GM19193 (cell line): ENCODE results near the gene MATN1.

Experiments
- POLR2A ChIP-seq: IDR thresholded peaks from 4 replicates; pipeline ENCODE4 v1.6.1; 2011; ENCODE audit not compliant: insufficient read depth, insufficient read length; ENCODE audit errors: extremely low read depth

MATN1 gene

DNA sequence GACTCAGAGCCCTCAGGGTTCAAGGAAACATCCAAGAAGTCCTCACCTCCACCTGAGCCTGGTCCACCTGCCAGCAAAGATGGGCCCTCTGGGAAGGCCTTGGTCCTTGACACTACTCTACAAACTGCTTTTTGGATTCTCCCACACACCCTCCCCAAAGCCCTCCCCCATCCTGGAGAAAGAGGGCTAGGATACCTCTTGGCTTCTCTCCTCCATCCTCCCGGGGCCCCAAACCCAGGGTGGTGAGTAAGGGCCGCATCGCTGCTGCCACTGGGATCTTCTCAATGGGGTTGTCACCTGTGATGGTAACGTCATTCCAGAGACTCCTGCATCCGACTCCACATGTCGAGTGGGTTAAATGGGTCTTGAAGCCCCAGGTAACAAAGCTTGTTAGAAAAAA is 26.6 kb downstream of the MATN1 start:
- TF ChIP-seq POLR2A: no peak

DNA sequence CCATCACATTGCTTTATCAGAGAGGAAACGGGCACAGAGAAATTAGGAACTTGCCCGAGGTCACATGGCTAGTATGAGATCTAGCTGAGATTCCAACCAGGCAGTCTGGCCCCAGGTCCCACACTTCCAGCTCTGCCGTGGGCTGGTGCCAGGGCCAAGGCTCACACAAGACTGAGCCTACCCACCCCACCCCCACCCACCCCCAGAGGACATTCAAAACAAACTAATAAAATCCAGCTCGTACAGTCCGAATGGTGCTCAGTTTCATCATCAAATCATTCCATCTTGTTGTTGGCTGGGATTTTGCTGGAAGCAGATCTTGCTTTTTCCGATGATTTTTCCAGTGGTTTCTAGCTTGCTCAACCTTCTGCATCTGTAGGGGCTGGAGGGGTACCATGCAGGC is 27.9 kb downstream of the MATN1 start:
- no peak for TF ChIP-seq POLR2A

DNA sequence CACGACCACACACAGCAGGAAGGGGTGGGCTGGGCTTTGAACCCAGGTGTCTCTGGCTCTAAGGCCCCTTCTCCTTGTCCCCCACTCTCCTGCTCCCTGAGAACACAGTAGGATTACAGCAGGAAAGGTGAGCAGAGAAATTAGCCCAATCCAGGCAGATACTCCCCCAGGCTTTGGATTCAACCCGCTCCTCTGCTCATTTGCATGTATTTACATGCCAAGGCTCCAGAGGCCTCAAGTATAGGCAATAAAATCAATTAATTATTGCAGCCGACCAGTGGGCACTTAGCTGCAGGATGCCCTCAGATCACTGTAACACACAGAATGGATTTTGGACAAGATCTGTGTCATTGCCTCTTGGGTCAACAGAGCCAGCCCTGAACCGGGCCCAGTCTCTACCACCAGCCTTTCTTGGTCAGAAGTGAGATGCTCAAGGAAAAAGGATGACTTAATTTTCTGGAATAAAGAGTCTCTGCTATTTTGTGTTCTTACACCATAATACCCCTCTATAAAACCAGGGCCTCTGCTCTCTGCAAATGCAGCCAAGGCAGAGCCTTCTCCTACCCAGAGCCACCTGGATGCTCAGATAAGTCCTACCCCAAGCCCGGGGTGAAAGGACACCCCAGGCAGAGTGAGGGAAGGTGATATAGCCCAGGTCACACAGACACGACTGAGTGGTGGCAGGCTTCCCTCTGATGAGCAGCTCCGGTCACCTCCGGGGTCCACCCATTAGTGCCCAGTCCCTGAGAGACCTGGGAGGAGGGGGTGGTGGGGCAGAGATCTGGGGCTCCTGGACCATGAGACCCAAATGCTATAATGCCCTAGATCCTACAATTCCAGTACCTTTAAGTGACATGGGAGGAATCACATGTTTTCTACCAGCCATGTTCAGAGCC is 28.9 kb downstream of the MATN1 start:
- no peak for TF ChIP-seq POLR2A

DNA sequence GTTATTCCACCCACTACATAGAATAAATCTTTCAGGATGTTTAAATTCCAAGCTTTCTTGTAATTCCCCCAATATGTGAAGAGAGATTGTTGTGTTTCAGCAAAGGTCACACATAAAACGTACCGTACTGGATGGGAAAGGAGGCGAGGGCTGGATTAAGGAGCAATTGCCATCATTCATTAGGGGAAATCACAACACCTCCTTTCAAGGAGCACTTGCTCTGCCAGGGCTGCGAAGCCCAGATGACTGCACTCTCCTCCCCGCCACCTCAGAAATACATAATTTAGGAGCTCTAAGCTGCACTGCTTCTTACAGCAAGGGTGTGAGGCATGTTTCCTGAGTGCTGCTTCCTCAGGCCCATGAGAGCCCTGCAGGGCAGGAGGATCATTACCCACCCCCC is 29.6 kb downstream of the MATN1 start:
- TF ChIP-seq POLR2A: no peak

DNA sequence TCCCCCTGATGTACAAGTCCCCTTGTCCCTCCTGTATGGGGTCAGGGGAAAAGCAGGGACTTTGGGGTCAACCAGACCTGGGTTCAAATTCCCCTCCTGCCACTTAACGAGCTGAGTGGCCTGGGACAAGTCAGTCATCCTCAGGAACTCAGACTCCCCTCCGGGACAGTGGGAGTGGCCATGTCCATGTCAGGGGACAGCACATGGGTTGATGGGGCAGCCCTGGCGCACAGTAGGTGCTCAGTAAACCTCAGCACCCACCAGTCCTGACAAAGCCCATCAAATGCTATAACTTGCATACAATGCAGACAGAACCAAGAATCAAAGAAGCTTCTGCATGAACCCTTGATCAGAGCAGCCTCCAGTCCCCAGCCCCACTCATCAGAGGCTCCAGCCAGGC is 30.0 kb downstream of the MATN1 start:
- TF ChIP-seq POLR2A: no peak

DNA sequence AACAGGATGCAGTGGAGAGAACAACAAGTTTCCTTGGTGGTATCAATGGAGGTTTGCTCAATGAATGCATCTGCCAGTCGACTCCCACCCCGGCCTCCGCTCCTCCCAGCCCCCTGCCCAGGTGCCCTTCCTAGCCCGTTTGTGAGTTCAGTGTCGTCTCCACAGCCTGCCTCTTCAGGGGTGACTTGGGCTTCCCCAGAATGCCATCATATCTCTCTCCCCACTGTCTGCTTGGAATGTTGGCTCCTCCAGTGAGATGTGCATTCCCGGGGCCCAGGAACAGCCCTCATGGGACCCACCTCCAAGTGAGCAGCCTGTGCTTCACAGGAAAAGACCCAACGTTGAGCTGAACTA is 30.5 kb downstream of the MATN1 start:
- TF ChIP-seq POLR2A: no peak

DNA sequence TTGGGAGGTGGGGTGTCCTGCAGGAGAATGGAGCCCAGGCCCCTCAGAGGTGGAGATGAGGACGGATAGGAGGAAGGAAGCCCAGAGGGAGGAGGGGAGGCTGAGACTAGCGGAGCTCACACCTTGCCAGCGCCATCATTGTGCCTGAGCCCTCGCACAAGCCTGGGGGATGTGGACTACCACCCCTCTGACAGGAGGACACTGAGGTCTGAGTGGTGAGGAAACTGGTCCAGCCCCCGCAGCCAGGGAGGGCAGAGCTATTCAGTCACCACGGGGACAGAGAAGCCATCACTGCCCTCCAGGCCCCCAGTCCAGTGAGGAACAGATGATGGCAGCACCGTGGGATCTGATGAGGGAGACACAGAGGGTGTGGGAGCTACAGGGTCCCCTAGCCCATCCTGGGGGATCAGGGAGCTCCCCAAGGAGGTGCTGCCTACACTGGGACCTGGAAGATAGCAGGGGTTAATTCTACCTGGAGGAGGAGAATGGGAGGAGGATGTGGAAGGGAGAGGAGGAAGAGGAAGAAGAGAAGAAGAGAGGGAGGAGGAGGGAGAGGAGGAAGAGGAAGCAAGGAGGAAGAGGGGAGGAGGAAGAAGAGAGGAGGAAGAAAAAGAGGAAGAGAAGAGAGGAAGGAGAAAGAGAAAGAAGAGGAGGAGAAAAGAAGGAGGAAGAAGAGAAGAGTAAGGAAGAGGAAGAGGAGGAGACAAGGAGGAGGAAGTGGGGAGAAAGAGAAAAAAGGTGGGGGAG is 31.0 kb downstream of the MATN1 start:
- no peak for TF ChIP-seq POLR2A

DNA sequence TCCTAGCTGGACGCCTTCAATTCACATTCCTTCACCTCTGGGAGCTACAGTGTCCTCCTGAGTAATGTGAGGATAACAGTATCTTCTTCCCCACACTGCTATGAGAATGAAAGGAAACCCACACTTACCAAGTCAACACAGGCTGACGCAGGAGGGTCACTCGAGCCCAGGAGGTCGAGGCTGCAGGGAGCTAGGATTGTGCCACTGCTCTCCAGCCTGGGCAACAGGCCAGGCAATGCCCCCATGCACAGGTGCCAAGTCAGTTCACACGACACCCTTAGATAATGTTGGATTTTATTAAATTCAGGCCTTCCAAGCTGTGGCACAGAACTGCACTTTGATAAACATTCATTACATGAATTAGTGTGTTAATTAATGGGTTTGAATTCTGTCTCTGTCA is 31.9 kb downstream of the MATN1 start:
- no peak for TF ChIP-seq POLR2A

DNA sequence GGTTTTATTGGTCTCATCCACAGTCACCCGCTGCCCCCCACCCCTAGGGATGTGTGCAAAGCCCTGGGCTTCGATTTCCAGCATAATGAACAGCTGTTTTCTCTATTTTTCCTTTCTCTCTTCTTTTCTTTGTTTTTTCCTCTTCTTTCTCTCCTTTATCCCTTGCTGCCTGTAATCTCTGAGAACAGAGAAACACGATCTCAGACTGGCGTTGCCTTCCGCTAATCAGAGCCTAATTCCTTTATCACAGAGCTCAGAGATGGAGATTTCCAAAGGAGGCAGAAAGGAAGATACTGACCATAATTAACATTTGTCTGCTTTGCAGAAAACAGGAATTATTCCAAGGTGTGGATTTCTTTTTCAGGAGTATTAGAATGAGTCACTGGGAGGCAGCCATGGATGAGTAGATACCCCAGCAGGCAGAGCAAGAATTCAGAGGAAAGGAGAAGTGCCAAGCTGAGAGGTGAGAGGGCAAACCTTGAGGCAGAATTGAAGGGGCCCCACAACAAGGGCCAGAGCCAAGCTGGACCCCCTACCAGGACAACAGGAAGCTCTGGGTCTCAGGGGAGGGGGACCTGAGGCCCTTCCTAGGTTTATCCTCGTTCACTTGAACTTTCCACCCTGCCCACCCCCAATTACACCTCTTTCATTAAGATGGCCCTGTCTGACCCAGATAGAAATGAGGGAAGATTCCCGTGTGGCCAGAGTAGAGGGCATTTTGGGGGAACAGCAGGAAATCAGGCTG is 33.3 kb downstream of the MATN1 start:
- TF ChIP-seq POLR2A: no peak

DNA sequence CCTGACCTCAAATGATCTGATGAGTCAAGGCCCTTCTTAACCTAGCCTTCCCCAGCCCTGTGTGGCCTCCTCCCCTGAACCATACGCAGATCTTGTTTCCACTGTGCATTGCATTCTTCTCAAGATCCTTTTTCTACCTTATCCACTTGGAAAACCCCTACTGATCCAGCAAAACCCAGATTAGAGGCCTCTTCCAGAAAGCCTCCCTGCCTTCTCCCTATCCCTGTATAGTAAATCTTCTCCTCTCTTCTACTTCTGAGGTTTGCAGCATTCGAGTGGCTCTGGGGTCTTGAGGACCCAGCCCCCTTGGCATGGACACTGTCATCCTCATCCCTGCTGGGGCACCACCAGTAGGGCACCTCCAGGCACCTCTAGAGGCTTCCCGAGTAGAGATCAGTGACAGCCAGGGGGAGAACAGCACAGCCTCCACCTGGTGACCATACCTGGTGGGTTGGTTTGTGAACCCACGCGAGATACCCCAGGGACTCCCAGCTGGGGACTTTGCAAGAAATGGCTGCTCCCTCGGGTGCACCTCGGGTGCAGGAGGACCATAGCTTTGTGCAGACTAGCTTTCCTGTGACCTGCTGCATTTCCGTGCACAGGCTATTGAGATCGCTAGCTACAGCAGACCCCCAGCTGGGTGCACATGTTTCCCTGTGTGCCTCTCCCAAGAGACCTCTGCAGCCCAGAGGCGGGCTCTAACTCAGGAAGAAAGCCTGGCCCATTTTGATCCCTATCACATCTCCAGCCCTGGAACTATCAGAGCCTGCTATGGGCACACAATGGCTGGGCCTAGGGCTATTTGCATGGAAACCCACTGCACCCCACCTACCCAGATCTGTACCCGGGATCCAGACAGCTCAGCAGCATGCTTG is 34.2 kb downstream of the MATN1 start:
- TF ChIP-seq POLR2A: no peak

DNA sequence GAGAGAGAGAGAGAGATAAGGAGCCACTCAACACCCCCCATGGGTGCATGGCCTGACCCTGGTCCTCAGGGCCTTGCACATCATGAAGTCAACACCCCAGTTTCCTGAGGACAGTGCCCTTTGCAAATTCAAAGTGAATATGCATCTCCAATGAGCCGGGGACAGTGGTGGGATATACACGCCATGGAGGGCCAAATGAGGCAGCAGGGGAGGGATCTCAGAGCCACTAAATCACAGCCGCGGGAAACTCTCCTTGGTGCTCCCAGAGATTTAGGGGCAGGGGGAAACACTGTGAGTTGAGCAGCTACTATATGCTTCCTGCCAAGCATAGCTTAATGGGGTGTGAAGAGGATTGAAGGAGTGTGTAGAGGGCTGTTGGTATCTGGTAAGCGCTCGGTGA is 35.5 kb downstream of the MATN1 start:
- no peak for TF ChIP-seq POLR2A

DNA sequence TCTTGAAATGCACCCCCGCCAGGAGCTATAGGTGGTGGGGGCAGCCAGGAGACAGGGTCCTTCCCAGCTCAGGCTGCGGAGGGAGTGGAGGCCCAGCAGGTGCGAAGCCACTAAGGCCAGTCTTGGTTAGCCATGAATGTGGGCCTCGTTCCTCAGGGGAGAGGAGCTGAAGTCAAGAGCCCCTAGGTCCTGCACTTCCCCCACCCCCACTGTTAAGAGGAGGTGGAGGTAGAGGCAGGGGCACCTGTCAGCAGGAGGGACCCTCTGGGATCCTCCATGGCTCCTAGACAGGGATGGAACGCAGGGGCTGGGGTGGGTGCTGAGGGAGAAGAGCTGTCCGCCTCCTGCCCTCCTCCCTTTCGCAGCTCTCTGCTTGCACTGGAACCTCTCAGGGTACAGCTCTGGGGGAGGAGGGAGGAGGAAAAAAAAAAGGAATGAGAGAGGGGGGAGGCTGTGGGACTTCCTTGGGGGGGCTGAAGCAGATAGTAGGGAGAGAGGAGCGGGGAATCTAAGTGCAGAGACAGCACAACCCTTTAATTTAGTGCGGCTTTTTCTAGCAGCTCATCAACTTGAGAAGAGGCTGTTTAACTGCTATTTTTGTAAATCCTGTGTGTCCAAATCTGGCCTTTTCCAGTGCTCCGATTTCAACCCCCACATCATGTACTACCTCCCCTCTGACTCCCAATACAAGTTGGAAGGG is 37.0 kb downstream of the MATN1 start:
- TF ChIP-seq POLR2A: no peak

DNA sequence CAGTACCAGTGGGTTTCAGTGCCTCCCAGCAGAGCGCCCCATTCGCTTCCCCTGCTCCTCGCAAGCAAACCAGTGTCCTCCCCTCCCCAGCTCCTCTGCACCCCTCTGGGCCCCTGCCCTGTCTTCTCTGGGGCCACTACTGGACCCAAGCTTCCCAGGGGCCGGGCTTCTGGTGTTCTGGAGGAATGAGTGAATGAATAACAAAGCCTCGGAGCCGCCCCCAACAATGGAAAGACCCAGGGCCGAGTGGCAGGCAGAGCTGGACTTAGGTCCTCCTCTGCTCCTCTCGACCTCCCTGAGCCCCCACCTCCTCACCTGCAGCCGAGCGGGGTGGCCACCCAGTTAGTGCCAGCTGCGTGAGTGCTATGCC is 37.6 kb downstream of the MATN1 start:
- no peak for TF ChIP-seq POLR2A
